ENCODE results near the gene INSR. TPM values are rescaled to one million over a fixed set of nuclear protein-coding genes. Genes with fewer than 3 reads are reported as not detected.

INSR gene
- total RNA-seq, 4 donors from 2014 or later = 67.1 to 120 (median 80.2) TPM

DNA sequence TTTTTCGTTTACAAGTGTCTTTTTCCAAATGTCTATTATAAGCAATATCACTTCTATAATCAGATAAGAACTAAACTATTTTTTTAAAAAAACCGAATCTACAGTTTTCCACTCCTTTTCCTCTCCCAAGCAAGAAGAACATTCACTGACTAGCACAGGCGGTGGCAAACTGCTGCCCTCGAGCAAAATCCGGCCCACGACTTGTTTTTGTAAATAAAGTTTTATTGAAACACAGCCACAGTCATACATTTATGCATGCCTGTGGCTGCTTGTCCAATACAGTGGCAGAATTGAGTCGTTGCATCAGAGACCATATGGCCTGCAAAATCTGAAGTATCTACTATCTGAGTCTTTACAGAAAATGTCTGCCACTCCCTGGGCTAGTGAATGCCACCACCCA is 27.4 kb downstream of the INSR start:
- no peak for DNase-seq (ENCODE audit: low spot score)
- TF ChIP-seq, protein P1, sequence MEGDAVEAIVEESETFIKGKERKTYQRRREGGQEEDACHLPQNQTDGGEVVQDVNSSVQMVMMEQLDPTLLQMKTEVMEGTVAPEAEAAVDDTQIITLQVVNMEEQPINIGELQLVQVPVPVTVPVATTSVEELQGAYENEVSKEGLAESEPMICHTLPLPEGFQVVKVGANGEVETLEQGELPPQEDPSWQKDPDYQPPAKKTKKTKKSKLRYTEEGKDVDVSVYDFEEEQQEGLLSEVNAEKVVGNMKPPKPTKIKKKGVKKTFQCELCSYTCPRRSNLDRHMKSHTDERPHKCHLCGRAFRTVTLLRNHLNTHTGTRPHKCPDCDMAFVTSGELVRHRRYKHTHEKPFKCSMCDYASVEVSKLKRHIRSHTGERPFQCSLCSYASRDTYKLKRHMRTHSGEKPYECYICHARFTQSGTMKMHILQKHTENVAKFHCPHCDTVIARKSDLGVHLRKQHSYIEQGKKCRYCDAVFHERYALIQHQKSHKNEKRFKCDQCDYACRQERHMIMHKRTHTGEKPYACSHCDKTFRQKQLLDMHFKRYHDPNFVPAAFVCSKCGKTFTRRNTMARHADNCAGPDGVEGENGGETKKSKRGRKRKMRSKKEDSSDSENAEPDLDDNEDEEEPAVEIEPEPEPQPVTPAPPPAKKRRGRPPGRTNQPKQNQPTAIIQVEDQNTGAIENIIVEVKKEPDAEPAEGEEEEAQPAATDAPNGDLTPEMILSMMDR (IDR thresholded peaks at IDR 0.05) = no peak

DNA sequence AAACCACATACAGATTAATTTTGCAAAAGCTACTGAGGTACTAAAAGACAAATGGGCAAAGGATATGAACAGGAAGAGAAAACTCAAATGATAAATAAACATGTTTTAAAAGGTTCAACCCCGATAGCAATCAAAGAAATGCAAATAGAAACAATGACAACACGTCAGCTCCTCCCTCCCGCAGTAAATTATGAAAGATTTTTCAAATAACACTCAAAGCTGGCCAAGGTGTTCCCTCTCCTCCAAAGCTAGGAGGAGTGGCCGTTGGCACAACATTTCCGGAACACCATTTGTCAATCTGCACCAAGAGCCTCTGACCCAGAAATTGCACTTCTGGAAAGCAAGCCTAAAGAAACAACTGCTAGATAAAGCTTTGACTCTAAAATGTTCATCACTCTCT is 28.3 kb downstream of the INSR start:
- TF ChIP-seq, protein P1 (IDR thresholded peaks at IDR 0.05) = no peak
- DNase-seq (ENCODE audit: low spot score) (no peak), ATAC-seq (ENCODE audit: low FRiP score) (peak; percentile 48)

More for the DNA sequence above, 27.4 kb downstream of the INSR start:
- ATAC-seq (ENCODE audit: low FRiP score) = no peak

DNA sequence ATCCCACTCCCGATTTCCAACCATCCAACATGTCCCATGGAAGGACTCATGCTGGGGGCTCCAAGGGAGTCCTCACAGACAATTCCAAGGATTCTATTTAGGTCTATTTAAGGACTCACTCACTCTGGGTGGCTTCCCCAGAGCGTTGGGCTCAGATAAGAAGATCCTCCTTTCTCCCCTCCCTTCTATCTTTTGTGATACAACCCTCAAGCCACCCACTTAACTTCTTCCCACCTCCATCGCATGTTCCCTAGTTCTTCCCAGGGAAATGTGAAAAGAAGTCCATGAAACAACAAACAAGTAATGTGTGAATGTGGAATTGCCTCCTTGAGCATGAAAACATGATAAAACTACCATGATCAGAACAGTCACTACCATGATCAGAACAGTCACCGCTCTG is 29.4 kb downstream of the INSR start:
- TF ChIP-seq, protein P1 (IDR thresholded peaks at IDR 0.05) = no peak
- ATAC-seq (ENCODE audit: low FRiP score) (no peak), DNase-seq (ENCODE audit: low spot score) (no peak)

DNA sequence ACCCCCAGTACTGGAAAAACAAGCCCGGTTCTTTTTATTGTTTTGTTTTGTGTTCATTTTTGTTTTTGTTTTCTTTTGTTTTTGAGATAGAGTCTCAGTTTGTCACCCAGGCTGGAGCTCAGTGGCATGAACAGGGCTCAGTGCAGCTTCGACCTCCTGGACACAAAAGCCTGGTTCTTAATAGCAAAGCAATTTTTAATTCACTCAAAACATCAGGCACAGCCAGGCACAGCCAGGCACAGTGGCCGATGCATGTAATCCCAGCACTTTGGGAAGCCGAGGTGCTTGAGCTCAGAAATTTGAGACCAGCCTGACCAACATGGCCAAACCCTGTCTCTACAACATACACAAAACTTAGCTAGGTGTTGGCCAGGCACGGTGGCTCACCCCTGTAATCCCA is 30.7 kb downstream of the INSR start:
- TF ChIP-seq, protein P1 (IDR thresholded peaks at IDR 0.05) = no peak
- DNase-seq (ENCODE audit: low spot score) (no peak), ATAC-seq (ENCODE audit: low FRiP score) (no peak)

DNA sequence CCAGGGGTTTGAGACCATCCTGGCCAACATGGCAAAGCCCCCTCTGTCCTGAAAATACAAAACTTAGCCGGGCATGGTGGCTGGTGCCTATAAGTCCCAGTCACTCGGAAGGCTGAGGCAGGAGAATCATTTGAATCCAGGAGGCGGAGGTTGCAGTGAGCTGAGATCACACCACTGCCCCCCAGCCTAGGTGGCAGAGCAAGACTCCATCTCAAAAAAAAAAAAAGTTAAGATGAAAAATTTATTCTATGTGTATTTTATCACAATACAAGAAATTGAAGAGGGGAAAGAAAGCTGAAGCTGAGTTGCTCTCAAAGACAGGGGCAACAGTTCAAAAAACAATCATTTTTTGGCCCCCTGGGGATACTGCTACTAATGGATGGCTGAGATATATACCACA is 31.1 kb downstream of the INSR start:
- ATAC-seq (ENCODE audit: low FRiP score) = no peak
- DNase-seq (ENCODE audit: low spot score) = no peak
- TF ChIP-seq, protein P1 (IDR thresholded peaks at IDR 0.05) = no peak

DNA sequence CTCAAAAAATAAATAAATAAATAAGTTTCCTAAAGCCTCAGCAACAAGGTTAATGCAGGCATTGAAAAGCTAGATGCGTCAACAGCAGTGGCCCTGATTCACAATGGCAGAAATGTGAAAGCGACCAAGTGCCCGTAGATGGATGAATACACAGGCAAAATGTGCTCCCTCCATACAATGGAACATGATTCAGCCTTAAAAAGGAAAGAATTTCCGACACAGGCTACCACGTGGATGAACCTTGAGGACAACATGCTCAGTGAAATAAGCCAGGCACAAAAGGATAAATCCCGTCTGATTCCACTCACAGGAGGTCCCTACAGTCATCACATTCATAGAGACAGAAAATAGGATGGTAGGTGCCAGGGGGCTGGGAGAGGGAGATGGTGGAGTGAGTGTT is 31.7 kb downstream of the INSR start:
- DNase-seq (ENCODE audit: low spot score) (no peak), ATAC-seq (ENCODE audit: low FRiP score) (no peak)
- TF ChIP-seq, protein P1 (IDR thresholded peaks at IDR 0.05) = no peak

DNA sequence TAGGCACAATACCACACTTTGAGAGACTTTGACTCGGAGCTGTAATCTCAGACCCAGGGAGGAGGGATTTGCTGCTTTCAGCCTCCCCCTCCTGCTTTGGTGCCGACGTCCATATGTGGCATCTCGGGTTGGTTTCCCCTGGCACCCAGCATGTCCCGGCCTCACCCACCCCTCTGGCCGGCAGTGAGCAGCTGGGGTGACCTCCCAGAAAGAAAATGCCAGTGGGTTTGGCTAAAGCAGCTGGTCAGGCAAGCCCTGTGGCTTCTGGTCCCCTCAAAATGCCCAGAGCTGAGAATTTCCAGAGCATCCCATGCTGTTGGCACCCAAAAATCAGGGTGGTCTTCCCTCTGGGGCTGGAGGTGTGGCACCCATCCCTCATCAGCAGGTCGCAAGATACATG is 34.1 kb downstream of the INSR start:
- TF ChIP-seq, protein P1 (IDR thresholded peaks at IDR 0.05) = no peak
- DNase-seq (ENCODE audit: low spot score) = no peak
- no peak for ATAC-seq (ENCODE audit: low FRiP score)
